ENCODE data around the gene KRT32.

The KRT32 gene

DNA sequence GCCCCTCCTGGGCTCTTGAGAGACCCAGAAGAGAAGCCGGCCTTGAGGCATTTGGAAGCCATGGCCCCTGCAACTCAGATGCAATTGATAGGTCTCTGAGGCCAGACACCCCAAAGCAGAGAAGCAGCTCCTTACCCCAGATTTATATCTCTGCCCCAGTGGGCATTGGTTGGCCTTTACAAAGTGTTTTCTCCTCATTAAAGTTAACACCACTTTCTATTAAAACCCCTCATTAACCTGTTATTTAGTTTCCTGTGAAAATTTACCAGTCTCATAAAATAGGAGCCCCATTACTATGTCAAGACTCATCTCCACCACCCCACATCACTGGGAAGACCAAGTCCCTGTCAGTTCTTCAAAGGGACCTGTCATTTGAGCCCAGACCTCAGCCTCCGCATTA is 13.8 kb upstream of the KRT32 start, which contains the start of gene KRT35:
Gene KRT35, minus strand, starts transcription at position 116 of the 400 bp plus-strand sequence. Its CDS starts 54 bp downstream, at position 62.
- TF ChIP-seq TEAD4 (IDR thresholded peaks at IDR 0.05), result no peak
- TF ChIP-seq TCF12 (IDR thresholded peaks at IDR 0.05; ENCODE audit: low read depth), result no peak
- no peak for TF ChIP-seq NFIC (IDR thresholded peaks at IDR 0.05)
- no peak for TF ChIP-seq RAD21 (IDR thresholded peaks at IDR 0.05; ENCODE audit: low read depth)
- TF ChIP-seq, protein P1, sequence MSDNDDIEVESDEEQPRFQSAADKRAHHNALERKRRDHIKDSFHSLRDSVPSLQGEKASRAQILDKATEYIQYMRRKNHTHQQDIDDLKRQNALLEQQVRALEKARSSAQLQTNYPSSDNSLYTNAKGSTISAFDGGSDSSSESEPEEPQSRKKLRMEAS (IDR thresholded peaks at IDR 0.05), result no peak
- TF ChIP-seq, protein P2, sequence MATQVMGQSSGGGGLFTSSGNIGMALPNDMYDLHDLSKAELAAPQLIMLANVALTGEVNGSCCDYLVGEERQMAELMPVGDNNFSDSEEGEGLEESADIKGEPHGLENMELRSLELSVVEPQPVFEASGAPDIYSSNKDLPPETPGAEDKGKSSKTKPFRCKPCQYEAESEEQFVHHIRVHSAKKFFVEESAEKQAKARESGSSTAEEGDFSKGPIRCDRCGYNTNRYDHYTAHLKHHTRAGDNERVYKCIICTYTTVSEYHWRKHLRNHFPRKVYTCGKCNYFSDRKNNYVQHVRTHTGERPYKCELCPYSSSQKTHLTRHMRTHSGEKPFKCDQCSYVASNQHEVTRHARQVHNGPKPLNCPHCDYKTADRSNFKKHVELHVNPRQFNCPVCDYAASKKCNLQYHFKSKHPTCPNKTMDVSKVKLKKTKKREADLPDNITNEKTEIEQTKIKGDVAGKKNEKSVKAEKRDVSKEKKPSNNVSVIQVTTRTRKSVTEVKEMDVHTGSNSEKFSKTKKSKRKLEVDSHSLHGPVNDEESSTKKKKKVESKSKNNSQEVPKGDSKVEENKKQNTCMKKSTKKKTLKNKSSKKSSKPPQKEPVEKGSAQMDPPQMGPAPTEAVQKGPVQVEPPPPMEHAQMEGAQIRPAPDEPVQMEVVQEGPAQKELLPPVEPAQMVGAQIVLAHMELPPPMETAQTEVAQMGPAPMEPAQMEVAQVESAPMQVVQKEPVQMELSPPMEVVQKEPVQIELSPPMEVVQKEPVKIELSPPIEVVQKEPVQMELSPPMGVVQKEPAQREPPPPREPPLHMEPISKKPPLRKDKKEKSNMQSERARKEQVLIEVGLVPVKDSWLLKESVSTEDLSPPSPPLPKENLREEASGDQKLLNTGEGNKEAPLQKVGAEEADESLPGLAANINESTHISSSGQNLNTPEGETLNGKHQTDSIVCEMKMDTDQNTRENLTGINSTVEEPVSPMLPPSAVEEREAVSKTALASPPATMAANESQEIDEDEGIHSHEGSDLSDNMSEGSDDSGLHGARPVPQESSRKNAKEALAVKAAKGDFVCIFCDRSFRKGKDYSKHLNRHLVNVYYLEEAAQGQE (IDR thresholded peaks at IDR 0.05; ENCODE audit: low read depth), result no peak
- no peak for TF ChIP-seq ZBTB7A (IDR thresholded peaks at IDR 0.05; ENCODE audit: low read depth)
- TF ChIP-seq EGR1 (IDR thresholded peaks at IDR 0.05), result no peak
- TF ChIP-seq EP300 (IDR thresholded peaks at IDR 0.05; ENCODE audit: borderline replicate concordance), result no peak
- TF ChIP-seq TAF1 (IDR thresholded peaks at IDR 0.05; ENCODE audit: low read depth), result no peak
- TF ChIP-seq CREB1 (IDR thresholded peaks at IDR 0.05; ENCODE audit: low read depth), result no peak
- TF ChIP-seq, protein P3, sequence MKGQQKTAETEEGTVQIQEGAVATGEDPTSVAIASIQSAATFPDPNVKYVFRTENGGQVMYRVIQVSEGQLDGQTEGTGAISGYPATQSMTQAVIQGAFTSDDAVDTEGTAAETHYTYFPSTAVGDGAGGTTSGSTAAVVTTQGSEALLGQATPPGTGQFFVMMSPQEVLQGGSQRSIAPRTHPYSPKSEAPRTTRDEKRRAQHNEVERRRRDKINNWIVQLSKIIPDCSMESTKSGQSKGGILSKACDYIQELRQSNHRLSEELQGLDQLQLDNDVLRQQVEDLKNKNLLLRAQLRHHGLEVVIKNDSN (IDR thresholded peaks at IDR 0.05), result no peak
- no peak for TF ChIP-seq YY1 (IDR thresholded peaks at IDR 0.05; ENCODE audit: low read depth)
- no peak for TF ChIP-seq CEBPB (IDR thresholded peaks at IDR 0.05)
- TF ChIP-seq FOXM1 (IDR thresholded peaks at IDR 0.05; ENCODE audit: borderline replicate concordance, low read depth), result no peak

- TF ChIP-seq YY1 (IDR thresholded peaks at IDR 0.05; ENCODE audit: low read depth) (no peak), CREB1 (IDR thresholded peaks at IDR 0.05; ENCODE audit: low read depth) (no peak), FOXM1 (IDR thresholded peaks at IDR 0.05; ENCODE audit: borderline replicate concordance, low read depth) (no peak), RAD21 (IDR thresholded peaks at IDR 0.05; ENCODE audit: low read depth) (no peak), TCF12 (IDR thresholded peaks at IDR 0.05; ENCODE audit: low read depth) (no peak), CEBPB (IDR thresholded peaks at IDR 0.05) (no peak), ZBTB7A (IDR thresholded peaks at IDR 0.05; ENCODE audit: low read depth) (no peak), TAF1 (IDR thresholded peaks at IDR 0.05; ENCODE audit: low read depth) (no peak), TEAD4 (IDR thresholded peaks at IDR 0.05) (no peak)
- TF ChIP-seq, protein P3 (IDR thresholded peaks at IDR 0.05), result no peak
- TF ChIP-seq, protein P1 (IDR thresholded peaks at IDR 0.05), result no peak
- TF ChIP-seq, protein P2 (IDR thresholded peaks at IDR 0.05; ENCODE audit: low read depth), result no peak
These were observed 13.4 kb upstream of the KRT32 start for GRCh38 chr17:41480581-41480980.

DNA sequence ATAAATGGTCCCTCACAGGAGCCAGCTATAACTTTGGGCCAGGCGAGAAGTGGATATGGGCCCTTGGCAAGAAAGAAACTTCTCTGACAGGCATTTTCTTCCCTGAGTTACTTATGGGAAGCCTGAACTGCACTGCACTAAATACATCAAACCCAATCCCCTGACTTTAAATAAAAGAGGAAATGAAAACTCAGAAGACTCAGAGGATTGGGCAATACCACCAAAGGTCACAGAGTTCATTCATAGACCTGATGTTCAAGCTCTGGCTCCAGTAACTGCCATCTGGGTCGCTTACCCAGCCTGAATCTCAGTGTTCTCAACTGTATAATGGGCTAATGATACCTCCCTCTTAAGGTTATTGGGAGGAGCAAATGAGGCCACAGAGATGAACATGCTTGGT is 12.9 kb upstream of the KRT32 start:
- no peak for TF ChIP-seq NFIC (IDR thresholded peaks at IDR 0.05)
- no peak for TF ChIP-seq CEBPB (IDR thresholded peaks at IDR 0.05)
- TF ChIP-seq RAD21 (IDR thresholded peaks at IDR 0.05; ENCODE audit: low read depth), result no peak
- no peak for TF ChIP-seq YY1 (IDR thresholded peaks at IDR 0.05; ENCODE audit: low read depth)
- TF ChIP-seq ZBTB7A (IDR thresholded peaks at IDR 0.05; ENCODE audit: low read depth), result no peak
- TF ChIP-seq, protein P2 (IDR thresholded peaks at IDR 0.05; ENCODE audit: low read depth), result no peak
- no peak for TF ChIP-seq TCF12 (IDR thresholded peaks at IDR 0.05; ENCODE audit: low read depth)

DNA sequence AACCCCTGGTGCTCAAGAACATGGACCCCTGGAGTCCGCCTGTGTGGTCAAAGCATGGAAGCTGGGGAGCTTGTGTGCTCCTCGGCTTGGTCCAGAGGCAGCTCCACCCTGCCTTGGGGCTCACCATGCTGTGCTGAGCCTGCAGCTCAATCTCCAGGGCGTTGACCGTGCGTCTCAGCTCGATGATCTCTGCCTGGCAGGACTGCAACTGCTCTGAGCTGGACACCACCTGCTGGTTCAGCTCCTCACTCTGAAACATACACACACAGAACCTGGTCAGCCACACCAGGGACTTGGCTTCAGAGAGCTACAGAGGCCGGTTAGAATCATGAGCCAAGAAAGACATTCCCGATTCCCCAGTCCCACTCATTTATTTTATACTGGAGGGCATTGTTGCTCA is 11.1 kb upstream of the KRT32 start:
- no peak for TF ChIP-seq YY1 (IDR thresholded peaks at IDR 0.05; ENCODE audit: low read depth)
- TF ChIP-seq TEAD4 (IDR thresholded peaks at IDR 0.05), result no peak
- no peak for TF ChIP-seq ZBTB7A (IDR thresholded peaks at IDR 0.05; ENCODE audit: low read depth)
- TF ChIP-seq CREB1 (IDR thresholded peaks at IDR 0.05; ENCODE audit: low read depth), result no peak
- TF ChIP-seq RAD21 (IDR thresholded peaks at IDR 0.05; ENCODE audit: low read depth), result peak; percentile 21; the same call in 1 of the 2 replicates
- TF ChIP-seq, protein P3 (IDR thresholded peaks at IDR 0.05), result no peak
- no peak for TF ChIP-seq EP300 (IDR thresholded peaks at IDR 0.05; ENCODE audit: borderline replicate concordance)

Measured in Ishikawa (cell line).